Measurements from ENCODE around the gene LRRC8A.

The LRRC8A gene

GRCh38 chr9:128916204-128916603 lies 34.3 kb downstream of the LRRC8A start:
- no peak overlapping the region for H4K91ac ChIP-seq (ENCODE audit: low read depth, low read length)
- H3K4me3 ChIP-seq (ENCODE audit: low read depth, low read length) = no peak overlapping the region
- H3K4me2 ChIP-seq (ENCODE audit: low read length) = no peak overlapping the region
- H3K79me1 ChIP-seq (ENCODE audit: low read length) = peaks cover 15% of the 10 kb centered on the region
- peaks cover 20 to 30% of the 10 kb centered on the region in 2 experiments for H3K4me1 ChIP-seq (ENCODE audit: control insufficient read depth in 1 of 2, insufficient read depth in 2 of 2, low read length in 2 of 2)
- no peak overlapping the region for H2BK120ac ChIP-seq (ENCODE audit: insufficient read depth, low read length, poor library complexity)
- H3K27me3 ChIP-seq (ENCODE audit: insufficient read depth, low read length) = no peaks in the 10 kb centered on the region
- H3K23ac ChIP-seq (ENCODE audit: low read length) = no peak overlapping the region
- H3K27ac ChIP-seq (ENCODE audit: low read depth, low read length) = peak overlapping the region; percentile 35
- no peak overlapping the region for H4K12ac ChIP-seq (ENCODE audit: low read depth, low read length)
- peaks cover 48 to 55% of the 10 kb centered on the region in 2 experiments for H3K36me3 ChIP-seq (ENCODE audit: control insufficient read depth in 1 of 2, insufficient read depth in 2 of 2, low read length in 2 of 2)
- H2AK5ac ChIP-seq (ENCODE audit: low read length) = no peak overlapping the region
- peaks cover 6% of the 10 kb centered on the region for H3K79me2 ChIP-seq (ENCODE audit: control insufficient read depth, insufficient read depth, low read length, poor library complexity)
- no peak overlapping the region for H3K9ac ChIP-seq (ENCODE audit: low read length)
- whole genome bisulfite sequencing (ENCODE audit: extremely low coverage, insufficient coverage, insufficient read length) = no CpG with 5 or more reads among the region's 18 CpGs
- no peak overlapping the region for H2BK5ac ChIP-seq (ENCODE audit: low read depth, low read length, poor library complexity)
- no peak overlapping the region for H3K4ac ChIP-seq (ENCODE audit: low read depth, low read length)
- no peak overlapping the region for H2AFZ ChIP-seq (ENCODE audit: insufficient read depth, low read length, poor library complexity)
- DNase-seq = peak in 1 of 2 donors; percentile 9
- H3K14ac ChIP-seq (ENCODE audit: low read length) = no peak overlapping the region
- H3K9me3 ChIP-seq (ENCODE audit: insufficient read depth, low read depth, low read length) = peaks cover 2% of the 10 kb centered on the region
- H3K18ac ChIP-seq (ENCODE audit: low read length) = no peak overlapping the region
- no peak overlapping the region for H4K8ac ChIP-seq (ENCODE audit: low read depth, low read length)
- no peak overlapping the region for H2BK12ac ChIP-seq (ENCODE audit: low read length)

- Histone ChIP-seq H3K4me1 (ENCODE audit: control insufficient read depth in 1 of 2, insufficient read depth in 2 of 2, low read length in 2 of 2) (peaks cover 18 to 28% of the 10 kb centered on the region in 2 experiments), H2AFZ (ENCODE audit: insufficient read depth, low read length, poor library complexity) (no peak overlapping the region), H3K23ac (ENCODE audit: low read length) (no peak overlapping the region), H3K79me1 (ENCODE audit: low read length) (peaks cover 17% of the 10 kb centered on the region), H2BK12ac (ENCODE audit: low read length) (no peak overlapping the region), H3K4me3 (ENCODE audit: low read depth, low read length) (no peak overlapping the region), H4K91ac (ENCODE audit: low read depth, low read length) (no peak overlapping the region), H2BK5ac (ENCODE audit: low read depth, low read length, poor library complexity) (no peak overlapping the region), H3K27ac (ENCODE audit: low read depth, low read length) (peak overlapping the region; percentile 35), H3K9me3 (ENCODE audit: insufficient read depth, low read depth, low read length) (peaks cover 2% of the 10 kb centered on the region), H3K14ac (ENCODE audit: low read length) (no peak overlapping the region), H4K8ac (ENCODE audit: low read depth, low read length) (no peak overlapping the region), H2BK120ac (ENCODE audit: insufficient read depth, low read length, poor library complexity) (no peak overlapping the region), H3K36me3 (ENCODE audit: control insufficient read depth in 1 of 2, insufficient read depth in 2 of 2, low read length in 2 of 2) (peaks cover 48 to 55% of the 10 kb centered on the region in 2 experiments), H2AK5ac (ENCODE audit: low read length) (no peak overlapping the region), H4K12ac (ENCODE audit: low read depth, low read length) (no peak overlapping the region), H3K4ac (ENCODE audit: low read depth, low read length) (no peak overlapping the region), H3K9ac (ENCODE audit: low read length) (no peak overlapping the region), H3K79me2 (ENCODE audit: control insufficient read depth, insufficient read depth, low read length, poor library complexity) (peaks cover 6% of the 10 kb centered on the region), H3K27me3 (ENCODE audit: insufficient read depth, low read length) (no peaks in the 10 kb centered on the region), H3K4me2 (ENCODE audit: low read length) (no peak overlapping the region), H3K18ac (ENCODE audit: low read length) (no peak overlapping the region)
- no CpG with 5 or more reads among the region's 11 CpGs for WGBS (ENCODE audit: extremely low coverage, insufficient coverage, insufficient read length)
- no peak for DNase-seq
Observed at GRCh38 chr9:128916745-128917144, 34.8 kb downstream of the LRRC8A start.

DNA sequence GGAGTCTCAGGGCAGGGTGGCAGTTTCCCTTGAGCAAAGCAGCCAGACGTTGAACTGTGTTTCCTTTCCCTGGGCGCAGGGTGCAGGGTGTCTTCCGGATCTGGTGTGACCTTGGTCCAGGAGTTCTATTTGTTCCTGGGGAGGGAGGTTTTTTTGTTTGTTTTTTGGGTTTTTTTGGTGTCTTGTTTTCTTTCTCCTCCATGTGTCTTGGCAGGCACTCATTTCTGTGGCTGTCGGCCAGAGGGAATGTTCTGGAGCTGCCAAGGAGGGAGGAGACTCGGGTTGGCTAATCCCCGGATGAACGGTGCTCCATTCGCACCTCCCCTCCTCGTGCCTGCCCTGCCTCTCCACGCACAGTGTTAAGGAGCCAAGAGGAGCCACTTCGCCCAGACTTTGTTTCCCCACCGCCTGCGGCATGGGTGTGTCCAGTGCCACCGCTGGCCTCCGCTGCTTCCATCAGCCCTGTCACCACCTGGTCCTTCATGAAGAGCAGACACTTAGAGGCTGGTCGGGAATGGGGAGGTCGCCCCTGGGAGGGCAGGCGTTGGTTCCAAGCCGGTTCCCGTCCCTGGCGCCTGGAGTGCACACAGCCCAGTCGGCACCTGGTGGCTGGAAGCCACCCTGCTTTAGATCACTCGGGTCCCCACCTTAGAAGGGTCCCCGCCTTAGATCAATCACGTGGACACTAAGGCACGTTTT lies 35.4 kb downstream of the LRRC8A start:
- no peak overlapping the region for H3K9ac ChIP-seq (ENCODE audit: low read length)
- no peak overlapping the region for H4K8ac ChIP-seq (ENCODE audit: low read depth, low read length)
- H3K4ac ChIP-seq (ENCODE audit: low read depth, low read length) = no peak overlapping the region
- peaks cover 16% of the 10 kb centered on the region for H3K79me1 ChIP-seq (ENCODE audit: low read length)
- no peak overlapping the region for H4K12ac ChIP-seq (ENCODE audit: low read depth, low read length)
- H2BK12ac ChIP-seq (ENCODE audit: low read length) = no peak overlapping the region
- H3K18ac ChIP-seq (ENCODE audit: low read length) = no peak overlapping the region
- no peak overlapping the region for H2AK5ac ChIP-seq (ENCODE audit: low read length)
- no peak overlapping the region for H2BK120ac ChIP-seq (ENCODE audit: insufficient read depth, low read length, poor library complexity)
- H3K23ac ChIP-seq (ENCODE audit: low read length) = no peak overlapping the region
- no peak overlapping the region for H2BK5ac ChIP-seq (ENCODE audit: low read depth, low read length, poor library complexity)
- no CpG with 5 or more reads among the region's 26 CpGs for WGBS (ENCODE audit: extremely low coverage, insufficient coverage, insufficient read length)
- peaks cover 2% of the 10 kb centered on the region for H3K9me3 ChIP-seq (ENCODE audit: insufficient read depth, low read depth, low read length)
- no peak overlapping the region for H2AFZ ChIP-seq (ENCODE audit: insufficient read depth, low read length, poor library complexity)
- H4K91ac ChIP-seq (ENCODE audit: low read depth, low read length) = no peak overlapping the region
- H3K36me3 ChIP-seq (ENCODE audit: control insufficient read depth in 1 of 2, insufficient read depth in 2 of 2, low read length in 2 of 2) = peaks cover 48 to 52% of the 10 kb centered on the region in 2 experiments
- H3K14ac ChIP-seq (ENCODE audit: low read length) = no peak overlapping the region
- H3K79me2 ChIP-seq (ENCODE audit: control insufficient read depth, insufficient read depth, low read length, poor library complexity) = peaks cover 4% of the 10 kb centered on the region
- no peak overlapping the region for H3K27ac ChIP-seq (ENCODE audit: low read depth, low read length)
- no peaks in the 10 kb centered on the region for H3K27me3 ChIP-seq (ENCODE audit: insufficient read depth, low read length)
- peaks cover 14 to 23% of the 10 kb centered on the region in 2 experiments for H3K4me1 ChIP-seq (ENCODE audit: control insufficient read depth in 1 of 2, insufficient read depth in 2 of 2, low read length in 2 of 2)
- H3K4me3 ChIP-seq (ENCODE audit: low read depth, low read length) = no peak overlapping the region
- no peak for DNase-seq
- H3K4me2 ChIP-seq (ENCODE audit: low read length) = no peak overlapping the region

GRCh38 chr9:128918921-128919320 lies 37.0 kb downstream of the LRRC8A start:
- H3K36me3 ChIP-seq (ENCODE audit: control insufficient read depth in 1 of 2, insufficient read depth in 2 of 2, low read length in 2 of 2) = peaks cover 36 to 44% of the 10 kb centered on the region in 2 experiments
- no peak overlapping the region for H2AK5ac ChIP-seq (ENCODE audit: low read length)
- H2BK120ac ChIP-seq (ENCODE audit: insufficient read depth, low read length, poor library complexity) = no peak overlapping the region
- H3K4me2 ChIP-seq (ENCODE audit: low read length) = no peak overlapping the region
- no peaks in the 10 kb centered on the region for H3K27me3 ChIP-seq (ENCODE audit: insufficient read depth, low read length)
- no peak overlapping the region for H2AFZ ChIP-seq (ENCODE audit: insufficient read depth, low read length, poor library complexity)
- WGBS (ENCODE audit: extremely low coverage, insufficient coverage, insufficient read length) = no CpG with 5 or more reads among the region's 2 CpGs
- H3K14ac ChIP-seq (ENCODE audit: low read length) = no peak overlapping the region
- H2BK12ac ChIP-seq (ENCODE audit: low read length) = no peak overlapping the region
- H3K9me3 ChIP-seq (ENCODE audit: insufficient read depth, low read depth, low read length) = peaks cover 2% of the 10 kb centered on the region
- H3K18ac ChIP-seq (ENCODE audit: low read length) = no peak overlapping the region
- H3K79me1 ChIP-seq (ENCODE audit: low read length) = peaks cover 9% of the 10 kb centered on the region
- no peak overlapping the region for H4K91ac ChIP-seq (ENCODE audit: low read depth, low read length)
- DNase-seq = no peak
- no peak overlapping the region for H3K4ac ChIP-seq (ENCODE audit: low read depth, low read length)
- H2BK5ac ChIP-seq (ENCODE audit: low read depth, low read length, poor library complexity) = no peak overlapping the region
- no peak overlapping the region for H3K4me3 ChIP-seq (ENCODE audit: low read depth, low read length)
- H3K4me1 ChIP-seq (ENCODE audit: control insufficient read depth in 1 of 2, insufficient read depth in 2 of 2, low read length in 2 of 2) = peaks cover 5 to 12% of the 10 kb centered on the region in 2 experiments
- no peak overlapping the region for H3K23ac ChIP-seq (ENCODE audit: low read length)
- no peak overlapping the region for H3K9ac ChIP-seq (ENCODE audit: low read length)
- H3K27ac ChIP-seq (ENCODE audit: low read depth, low read length) = no peak overlapping the region
- no peak overlapping the region for H4K12ac ChIP-seq (ENCODE audit: low read depth, low read length)
- no peak overlapping the region for H4K8ac ChIP-seq (ENCODE audit: low read depth, low read length)
- no peaks in the 10 kb centered on the region for H3K79me2 ChIP-seq (ENCODE audit: control insufficient read depth, insufficient read depth, low read length, poor library complexity)
